Spinal cord (tissue), 10 donors: ENCODE data around the gene STAT3. TPM values are rescaled to one million over a fixed set of nuclear protein-coding genes. Genes with fewer than 3 reads are reported as not detected.

ENCODE experiments used
- DNase-seq, 6 donors: peaks; one replicate each; pipeline versions ENCODE4 v3.0.0 to v3.0.0-alpha.2; 2013 to 2015; ENCODE audit warnings: low spot score in 6 of 6, low read depth in 4 of 6
- H3K27ac ChIP-seq: one replicate; pipeline ENCODE4 v1.5.1; 2013; ENCODE audit warnings: low read depth, low read length, control low read depth
- H3K27me3 ChIP-seq: one replicate; pipeline ENCODE4 v1.6.1; 2013; ENCODE audit warnings: low read length; ENCODE audit not compliant: control insufficient read depth, insufficient read depth
- H3K36me3 ChIP-seq: one replicate; pipeline ENCODE4 v1.6.1; 2013; ENCODE audit warnings: low read length; ENCODE audit not compliant: control insufficient read depth, insufficient read depth
- H3K4me1 ChIP-seq: one replicate; pipeline ENCODE4 v1.6.1; 2013; ENCODE audit warnings: low read length; ENCODE audit not compliant: control insufficient read depth, insufficient read depth
- H3K4me3 ChIP-seq: one replicate; pipeline ENCODE4 v1.5.1; 2013; ENCODE audit warnings: low read depth, low read length, control low read depth
- H3K9me3 ChIP-seq: one replicate; pipeline ENCODE4 v1.6.1; 2013; ENCODE audit warnings: low read length; ENCODE audit not compliant: control insufficient read depth, insufficient read depth
- WGBS: methylation state at CpG from one replicate; pipeline ENCODE4 v1.1.5; 2013; ENCODE audit warnings: missing lambda C conversion rate; ENCODE audit not compliant: insufficient coverage; 5-methylcytosine and 5-hydroxymethylcytosine counted together
- polyA plus RNA-seq, 2 donors: library from polyadenylated mRNA; unstranded; fragments of 120-200 nt; gene quantifications; one replicate each; pipeline ENCODE4 v1.2.1, GENCODE V29; 2013; ENCODE audit not compliant: insufficient read length in 2 of 2
- total RNA-seq, 2 donors: library from RNA; depleted of rRNA in 1 of 2; stranded (reverse); fragments of 120-200 nt in 1 of 2; fragments of >200 nt in 1 of 2; gene quantifications; one replicate each; pipeline versions ENCODE4 v1.2.3 to v1.2.4, GENCODE V29; 2013 to 2014
- donor health status: healthy.

The STAT3 gene
- total and polyA plus RNA-seq, 4 donors, result 74.1 to 97.5 (median 76.0) TPM

GRCh38 chr17:42276609-42277341 lies 111.5 kb downstream of the STAT3 start:
- Histone ChIP-seq H3K9me3 (no peaks in the 10 kb centered on the region), H3K27me3 (no peaks in the 10 kb centered on the region), H3K4me3 (peak overlapping the region; percentile 65), H3K27ac (peak overlapping the region; percentile 58), H3K36me3 (no peaks in the 10 kb centered on the region), H3K4me1 (peaks cover 15% of the 10 kb centered on the region)
- under 1% methylated on average over 44 of the region's 44 CpGs for WGBS
- DNase-seq, result peak in 2 of 6 donors; percentile 75 to 85

- no peaks in the 10 kb centered on the region for H3K9me3 ChIP-seq
- H3K36me3 ChIP-seq, result no peaks in the 10 kb centered on the region
- H3K27ac ChIP-seq, result peak within 1 kb of the TSS; percentile 76
- peaks cover 11% of the 10 kb centered on the region for H3K4me1 ChIP-seq
- DNase-seq, result peak in 4 of 6 donors; percentile 65 to 92 (median 77)
- peak within 1 kb of the TSS; percentile 73 for H3K4me3 ChIP-seq
- 0% methylated on average over 47 of the region's 47 CpGs for WGBS
- H3K27me3 ChIP-seq, result no peaks in the 10 kb centered on the region
Measured at GRCh38 chr17:42276359-42276608, 112.0 kb downstream of the STAT3 start, which contains the start of gene STAT5B. Gene STAT5B, minus strand, starts transcription at chr17:42276391. Its CDS starts 44,264 bp downstream, at chr17:42232127.

DNA sequence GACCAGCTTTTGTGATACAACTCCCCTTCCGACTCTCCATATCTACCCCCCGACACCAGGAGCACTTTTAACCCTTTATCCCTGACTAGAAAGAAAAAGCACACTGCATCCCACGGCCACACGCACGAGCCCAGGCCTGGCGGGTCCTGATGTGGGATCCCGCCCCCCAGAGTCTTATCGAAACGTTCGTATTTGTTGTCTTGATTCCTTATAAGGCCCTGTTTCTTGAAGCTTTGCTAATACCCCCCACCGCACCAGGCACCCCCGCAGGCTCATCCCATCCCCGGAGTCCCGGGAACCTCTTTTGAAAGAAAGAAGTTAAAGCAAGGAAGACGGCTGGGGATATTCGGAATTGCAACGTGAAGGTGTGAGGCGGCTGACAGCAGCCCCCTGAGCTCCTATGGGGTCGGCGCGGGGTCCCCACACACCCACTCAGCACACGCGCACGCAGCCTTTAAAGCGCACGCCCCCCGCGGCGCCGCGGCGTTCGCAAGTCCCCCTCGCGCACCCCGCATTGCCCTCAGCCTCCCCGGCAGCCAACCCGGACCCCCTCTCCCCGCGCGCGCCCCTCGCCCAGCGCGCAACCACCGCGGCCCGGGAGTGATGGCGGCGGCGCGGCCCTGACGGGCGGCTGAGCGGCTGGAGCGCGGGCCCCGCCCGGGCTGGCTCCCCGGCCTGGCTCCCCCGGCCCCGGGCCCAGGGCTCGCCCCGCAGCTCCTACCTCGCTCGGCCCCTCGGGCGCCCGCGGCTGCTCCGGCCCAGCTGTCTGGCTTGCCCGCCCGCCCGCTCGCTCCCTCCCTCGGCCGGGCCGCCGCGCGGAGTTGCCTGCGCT lies 112.5 kb downstream of the STAT3 start:
- under 1% methylated on average over 81 of the region's 82 CpGs for WGBS
- H3K4me1 ChIP-seq, result peaks cover 11% of the 10 kb centered on the region
- DNase-seq, result peak in 4 of 6 donors; percentile 36 to 83 (median 62)

GRCh38 chr17:42274812-42275526 lies 113.3 kb downstream of the STAT3 start:
- Histone ChIP-seq H3K27me3 (no peaks in the 10 kb centered on the region), H3K9me3 (no peaks in the 10 kb centered on the region), H3K4me3 (peak overlapping the region; percentile 73), H3K36me3 (no peaks in the 10 kb centered on the region), H3K27ac (peak overlapping the region; percentile 76), H3K4me1 (peaks cover 11% of the 10 kb centered on the region)
- DNase-seq, result no peak
- 6% methylated on average over 10 of the region's 13 CpGs for WGBS

More for the DNA sequence above, 112.5 kb downstream of the STAT3 start:
- peak overlapping the region; percentile 76 for H3K27ac ChIP-seq
- H3K27me3 ChIP-seq, result no peaks in the 10 kb centered on the region
- no peaks in the 10 kb centered on the region for H3K36me3 ChIP-seq
- H3K4me3 ChIP-seq, result peak overlapping the region; percentile 73
- no peaks in the 10 kb centered on the region for H3K9me3 ChIP-seq

- Histone ChIP-seq H3K36me3 (no peaks in the 10 kb centered on the region), H3K4me3 (no peak overlapping the region), H3K4me1 (peaks cover 11% of the 10 kb centered on the region), H3K27ac (no peak overlapping the region), H3K9me3 (no peaks in the 10 kb centered on the region), H3K27me3 (no peaks in the 10 kb centered on the region)
- no CpG with 5 or more reads among the region's 3 CpGs for WGBS
- no peak for DNase-seq
Measured at GRCh38 chr17:42274253-42274542, 114.0 kb downstream of the STAT3 start.

- no peak overlapping the region for H3K27ac ChIP-seq
- peaks cover 11% of the 10 kb centered on the region for H3K4me1 ChIP-seq
- no peaks in the 10 kb centered on the region for H3K27me3 ChIP-seq
- no peak for DNase-seq
- no peak overlapping the region for H3K4me3 ChIP-seq
- no peaks in the 10 kb centered on the region for H3K36me3 ChIP-seq
- 100% methylated on average over 1 of the region's 7 CpGs for WGBS
- H3K9me3 ChIP-seq, result no peaks in the 10 kb centered on the region
Measured at GRCh38 chr17:42273474-42274252, 114.6 kb downstream of the STAT3 start.

DNA sequence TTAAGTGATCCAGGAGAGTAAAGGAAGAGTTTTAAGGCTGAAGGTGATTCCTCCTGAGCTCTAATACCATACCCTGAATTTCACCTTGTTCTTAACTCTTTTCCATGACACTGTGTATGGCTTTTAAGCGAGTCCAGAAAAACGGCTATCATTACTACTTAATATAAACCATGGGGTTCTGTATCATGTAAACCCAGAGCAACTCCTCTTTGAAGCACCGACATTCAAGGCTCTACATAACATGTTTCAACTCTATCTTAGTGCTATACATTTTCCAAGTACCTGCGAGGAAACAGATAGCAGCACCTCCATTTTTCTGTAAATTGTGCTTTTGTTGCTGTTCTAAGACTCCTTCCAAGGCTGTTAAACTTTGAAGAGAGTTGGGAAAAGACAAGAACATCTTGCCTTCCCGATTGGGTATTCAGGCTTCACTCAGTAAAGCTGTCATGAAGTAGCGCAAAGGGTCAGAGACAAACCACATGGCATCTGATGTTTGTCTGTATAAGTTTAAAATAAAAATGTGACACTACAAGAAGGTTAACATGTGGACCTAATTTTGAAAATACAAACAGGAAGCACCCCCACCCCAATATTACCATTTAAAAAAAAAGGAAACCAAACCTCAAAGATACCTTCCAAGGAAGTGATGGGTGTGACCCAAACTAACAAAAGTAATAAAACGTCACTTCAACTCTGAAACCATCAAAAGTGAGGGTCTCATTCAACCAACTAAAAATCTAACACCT lies 115.9 kb downstream of the STAT3 start:
- Histone ChIP-seq H3K36me3 (no peaks in the 10 kb centered on the region), H3K4me3 (no peak overlapping the region), H3K27ac (no peak overlapping the region), H3K27me3 (no peaks in the 10 kb centered on the region), H3K9me3 (no peaks in the 10 kb centered on the region), H3K4me1 (peaks cover 9% of the 10 kb centered on the region)
- WGBS, result 38% methylated on average over 3 of the region's 7 CpGs
- DNase-seq, result no peak

- H3K4me1 ChIP-seq, result peaks cover 2% of the 10 kb centered on the region
- no peaks in the 10 kb centered on the region for H3K27me3 ChIP-seq
- no peaks in the 10 kb centered on the region for H3K9me3 ChIP-seq
- no peaks in the 10 kb centered on the region for H3K36me3 ChIP-seq
- H3K27ac ChIP-seq, result no peak overlapping the region
- H3K4me3 ChIP-seq, result no peak overlapping the region
- no peak for DNase-seq
Measured at GRCh38 chr17:42271779-42272035, 116.5 kb downstream of the STAT3 start.
